Measurements from ENCODE around the gene CFAP52.
"Not testable (repeated sequence)": the region's sequence is repeated elsewhere in the genome, so short reads cannot be mapped to it uniquely, and the experiment has no call there.

Gene CFAP52

GRCh38 chr17:9647014-9647413, 70.6 kb downstream of the CFAP52 start:
- DNase-seq, result no peak

DNA sequence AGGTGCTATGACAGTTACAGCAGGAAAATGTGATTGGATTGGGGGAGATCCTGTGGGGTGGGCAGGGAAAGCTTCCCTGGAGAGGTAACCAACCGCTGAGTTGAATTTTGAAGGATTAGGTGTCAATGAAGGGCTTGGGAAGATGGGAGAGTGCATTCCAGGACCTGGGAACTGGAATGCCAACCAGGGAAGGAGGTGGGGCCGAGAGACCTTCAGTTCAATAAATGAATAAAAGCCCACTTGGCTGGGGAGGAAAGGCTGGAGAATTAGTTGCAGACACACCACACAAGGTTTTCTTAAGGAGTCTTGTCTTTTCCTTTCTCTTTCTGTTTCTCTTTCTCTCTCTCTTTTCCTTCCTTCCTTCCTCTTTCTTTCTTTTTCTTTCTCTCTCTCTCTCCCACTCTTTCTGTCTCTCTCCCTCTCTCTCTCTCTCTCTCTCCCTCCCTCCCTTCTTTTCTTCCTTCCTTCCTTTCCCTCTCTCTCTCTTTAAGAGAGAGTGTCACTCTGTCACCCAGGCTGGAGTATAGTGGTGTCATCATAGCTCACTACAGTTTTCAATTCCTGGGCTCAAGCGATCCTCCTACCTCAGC, 72.2 kb downstream of the CFAP52 start:
- no peak for DNase-seq

- DNase-seq, result no peak
These were observed 82.3 kb downstream of the CFAP52 start for GRCh38 chr17:9658593-9659211.

GRCh38 chr17:9661027-9661426, 84.6 kb downstream of the CFAP52 start:
- no peak for DNase-seq

DNA sequence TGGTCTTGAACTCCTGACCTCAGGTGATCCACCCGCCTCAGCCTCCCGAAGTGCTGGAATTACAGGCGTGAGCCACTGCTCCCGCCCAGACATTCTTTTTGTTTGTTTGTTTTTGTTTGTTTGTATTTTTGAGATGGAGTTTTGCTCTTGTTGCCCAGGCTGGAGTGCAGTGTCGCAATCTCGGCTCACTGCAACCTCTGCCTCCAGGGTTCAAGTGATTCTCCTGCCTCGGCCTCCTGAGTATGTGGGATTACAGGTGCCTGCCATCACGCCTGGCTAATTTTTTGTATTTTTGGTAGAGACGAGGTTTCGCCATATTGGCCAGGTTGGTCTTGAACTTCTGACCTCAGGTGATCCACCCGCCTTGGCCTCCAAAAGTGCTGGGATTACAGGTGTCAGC, 87.1 kb downstream of the CFAP52 start:
- not testable (repeated sequence) for DNase-seq

DNA sequence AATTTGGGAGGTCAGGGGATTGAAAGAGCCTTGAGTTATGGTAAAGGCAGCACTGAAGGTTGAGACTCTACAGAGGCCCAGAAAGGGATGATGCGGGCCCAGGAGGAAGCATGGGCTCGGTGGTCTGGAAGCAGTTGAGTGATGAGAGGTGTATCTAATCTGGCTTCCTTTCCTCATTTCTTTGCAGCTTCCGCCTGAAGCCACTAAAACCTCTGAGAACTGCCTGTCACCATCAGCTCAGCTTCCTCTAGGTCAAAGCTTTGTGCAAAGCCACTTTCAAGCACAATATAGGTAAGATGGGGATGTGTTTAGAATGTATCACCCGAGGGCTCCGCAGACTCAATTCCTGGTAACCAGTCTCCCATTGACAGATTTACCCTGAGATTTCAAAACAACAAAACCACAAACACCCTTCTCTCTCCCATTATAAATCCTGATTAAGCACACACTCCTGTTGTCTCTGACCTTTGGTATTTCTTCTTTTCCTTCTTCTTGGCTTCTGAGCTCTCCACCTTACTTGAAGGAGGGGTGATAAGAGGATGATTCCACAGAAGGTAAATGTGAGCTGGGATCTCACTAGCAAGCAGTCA, 90.1 kb downstream of the CFAP52 start:
- no peak for DNase-seq

DNA sequence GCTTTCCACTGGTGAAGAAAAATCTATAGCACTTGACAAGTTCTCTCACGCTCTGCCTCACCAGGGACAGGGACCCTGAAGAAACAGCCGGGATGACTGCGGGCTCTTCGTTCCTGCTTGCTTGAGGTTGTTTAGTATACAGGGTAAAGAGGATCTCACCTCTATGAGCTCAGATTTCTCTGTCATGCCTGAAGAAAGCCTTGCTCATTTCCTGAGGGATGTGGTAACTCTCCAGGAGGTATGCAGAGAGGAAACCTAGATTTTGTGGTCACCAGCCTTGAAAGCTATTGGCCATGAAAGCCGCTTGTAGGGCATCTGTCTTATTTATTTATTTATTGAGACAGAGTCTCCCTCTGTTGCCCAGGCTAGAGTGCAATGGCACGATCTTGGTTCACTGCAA, 92.1 kb downstream of the CFAP52 start:
- DNase-seq, result no peak

DNA sequence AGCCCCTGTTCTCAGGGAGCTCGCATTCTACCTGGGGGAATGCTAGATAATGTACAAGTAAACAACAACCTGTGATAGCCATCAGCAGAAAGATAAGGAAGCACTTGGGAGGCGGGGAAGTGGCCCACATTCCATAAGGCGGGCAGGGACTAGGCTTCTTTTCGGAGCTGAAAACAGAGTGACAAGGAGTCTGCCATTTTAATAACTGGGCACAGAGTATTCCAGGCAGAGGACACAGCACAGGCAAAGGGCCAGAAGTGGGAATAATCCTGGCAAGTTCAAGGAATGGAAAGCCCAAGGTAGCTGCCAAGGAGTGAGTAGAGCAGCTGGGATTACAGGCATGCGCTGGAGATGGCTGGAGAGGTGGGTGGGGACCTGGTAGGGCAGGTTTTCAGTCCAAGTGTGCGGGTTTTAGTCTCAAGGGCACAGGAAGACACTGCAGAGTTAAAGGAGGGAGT, 93.1 kb downstream of the CFAP52 start:
- DNase-seq, result no peak

DNA sequence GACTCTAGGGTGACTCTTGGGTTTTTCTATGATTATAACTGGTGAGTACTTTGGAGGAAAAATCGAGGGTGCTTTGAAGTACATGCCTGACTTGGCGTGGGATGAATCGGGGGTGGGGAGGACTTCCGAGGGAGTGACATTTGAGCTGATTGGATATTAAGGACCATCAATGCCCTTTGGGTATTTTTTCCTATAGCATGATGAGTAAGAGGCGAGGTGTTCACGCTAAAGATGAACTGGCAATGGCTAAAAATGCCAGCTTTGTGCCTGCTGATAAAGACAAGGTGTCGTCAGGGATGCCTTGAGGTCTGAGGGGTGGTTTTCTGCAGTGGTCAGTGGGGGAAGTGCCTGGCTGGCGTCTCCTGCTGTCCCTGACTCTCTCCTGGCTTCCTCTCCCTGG, 94.2 kb downstream of the CFAP52 start:
- DNase-seq, result no peak

DNA sequence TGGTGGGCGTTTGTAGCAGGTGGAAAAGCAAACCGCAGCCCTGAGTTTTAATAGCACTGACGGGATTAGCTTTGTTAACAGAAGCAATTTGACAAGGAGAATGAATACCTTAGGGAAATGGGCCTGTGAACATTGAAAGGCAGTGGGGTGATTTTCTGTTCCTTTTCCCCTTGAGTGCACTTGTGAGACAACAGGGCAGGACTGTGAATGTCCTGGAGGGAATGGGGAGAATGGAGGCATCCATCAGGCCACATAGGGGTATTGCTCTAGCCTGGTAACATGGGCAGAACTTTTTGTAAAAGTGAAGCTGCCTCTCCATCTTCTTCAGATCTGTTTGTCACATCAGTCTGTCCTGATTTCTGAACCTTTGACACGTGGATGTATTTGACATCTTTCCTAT, 95.1 kb downstream of the CFAP52 start:
- DNase-seq, result no peak

GRCh38 chr17:9672266-9672665, 95.8 kb downstream of the CFAP52 start:
- no peak for DNase-seq

DNA sequence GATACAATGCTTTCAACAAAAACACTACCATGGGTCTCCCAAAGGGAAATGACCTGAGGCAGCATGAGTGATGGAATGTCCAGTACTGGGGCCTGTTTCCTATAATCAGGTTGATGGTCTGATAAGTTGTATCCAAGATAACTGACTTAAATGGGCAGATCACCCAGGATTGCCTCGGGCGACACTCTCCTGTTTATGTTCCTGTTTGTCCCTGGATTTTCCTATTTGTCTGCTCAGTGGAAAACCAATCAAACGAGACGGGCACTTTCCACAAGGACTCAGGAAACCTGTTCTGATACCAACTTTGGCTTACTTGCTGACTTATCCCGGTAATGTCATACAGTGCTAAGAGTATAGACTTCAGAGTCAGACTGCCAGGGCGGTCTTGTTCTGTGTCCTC, 96.2 kb downstream of the CFAP52 start:
- no peak for DNase-seq

GRCh38 chr17:9676084-9676483, 99.6 kb downstream of the CFAP52 start:
- no peak for DNase-seq

- DNase-seq, result no peak
These were observed 100.4 kb downstream of the CFAP52 start for GRCh38 chr17:9676820-9677310.

DNA sequence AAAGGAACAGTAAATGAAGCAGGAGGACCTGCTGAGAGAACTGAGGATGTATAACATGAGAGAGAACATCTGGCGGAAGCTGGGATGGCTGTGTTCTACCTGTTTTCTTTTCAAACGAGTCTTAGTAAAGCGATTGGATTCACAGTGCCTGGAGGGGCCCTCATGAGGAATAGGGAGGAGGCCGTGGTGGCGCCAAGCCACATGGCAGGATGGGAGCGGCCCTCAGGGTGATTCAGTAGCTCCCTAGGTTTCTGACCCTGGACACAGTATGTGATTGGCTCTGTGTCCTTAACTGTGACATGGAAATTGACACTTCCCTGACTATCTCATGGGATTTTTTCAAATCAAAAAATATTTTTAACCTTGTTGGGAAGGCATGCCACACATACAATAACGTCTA, 101.0 kb downstream of the CFAP52 start:
- DNase-seq, result no peak

GRCh38 chr17:9677896-9678295, 101.5 kb downstream of the CFAP52 start:
- no peak for DNase-seq

DNA sequence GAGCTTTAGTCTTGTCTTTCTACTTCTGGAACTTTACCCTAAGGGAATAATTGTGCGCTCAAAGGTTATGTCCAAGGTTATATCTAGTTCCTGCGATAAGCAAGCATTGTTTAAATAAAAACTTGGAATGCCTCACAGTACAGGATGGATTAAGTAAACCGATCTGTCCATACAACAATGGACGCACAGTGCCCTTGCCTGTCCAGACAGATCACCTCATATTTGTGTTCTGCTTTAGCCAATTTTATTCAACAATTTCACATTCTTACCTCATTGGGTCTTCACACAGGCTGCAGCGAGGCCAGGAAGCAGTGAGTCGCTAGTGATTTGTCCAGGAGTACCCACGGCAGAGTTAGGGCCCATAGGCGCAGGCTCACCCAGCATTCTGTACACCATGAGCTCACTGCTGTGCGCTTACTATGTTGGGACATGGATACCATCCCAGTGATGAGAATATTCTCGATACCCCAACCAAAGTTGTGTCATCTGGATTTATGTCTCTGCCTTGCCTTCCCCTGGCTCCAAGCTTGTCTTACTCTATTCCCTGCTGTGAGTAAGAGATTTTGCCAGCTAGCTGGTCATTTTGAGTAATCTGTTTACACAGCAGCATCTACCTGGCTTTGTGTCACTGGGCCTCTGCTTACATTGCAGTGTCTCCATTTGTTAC, 108.6 kb downstream of the CFAP52 start:
- no peak for DNase-seq
